HPDE6-E6E7 (cell line): ENCODE results near the gene XIRP2.
"Not testable (repeated sequence)": the region's sequence is repeated elsewhere in the genome, so short reads cannot be mapped to it uniquely, and the experiment has no call there.

ENCODE experiments used
- DNase-seq: peaks from one replicate; pipeline ENCODE4 v3.0.0; 2011; ENCODE audit warnings: missing footprints; ENCODE audit errors: extremely low spot score

Gene XIRP2

DNA sequence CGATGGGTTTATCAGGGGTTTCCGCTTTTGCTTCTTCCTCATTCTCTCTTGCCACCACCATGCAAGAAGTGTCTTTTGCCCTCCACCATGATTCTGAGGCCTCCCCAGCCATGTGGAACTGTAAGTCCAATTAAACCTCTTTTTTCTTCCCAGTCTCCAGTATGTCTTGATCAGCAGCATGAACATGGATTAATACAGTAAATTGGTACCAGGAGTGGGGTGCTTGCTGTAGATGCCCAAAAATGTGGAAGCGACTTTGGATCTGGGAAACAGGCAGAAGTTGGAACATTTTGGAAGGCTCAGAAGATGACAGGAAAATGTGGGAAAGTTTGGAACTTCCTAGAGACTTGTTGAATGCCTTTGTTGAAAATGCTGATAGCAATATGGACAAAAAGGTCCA lies 146.7 kb downstream of the XIRP2 start:
- DNase-seq: not testable (repeated sequence)

DNA sequence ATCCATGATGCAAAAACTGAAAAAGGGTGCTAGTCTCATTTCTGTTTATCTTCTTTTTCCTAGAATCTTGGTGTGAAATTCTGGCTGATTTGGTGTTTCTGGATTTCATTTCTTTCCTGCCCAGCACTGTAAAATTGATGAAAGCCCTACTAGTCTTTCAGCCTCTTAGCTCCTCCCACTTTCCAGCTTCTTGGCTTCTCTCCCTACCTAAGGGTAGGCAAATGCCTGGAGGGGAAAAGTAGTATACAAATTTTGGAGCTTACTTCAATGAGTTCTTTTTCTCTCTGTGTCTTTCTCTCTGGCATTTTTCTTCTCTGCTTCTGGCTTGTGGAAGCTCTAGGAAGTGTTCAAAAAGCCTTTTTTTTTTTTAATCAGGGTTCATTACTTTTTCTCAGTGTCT lies 160.5 kb downstream of the XIRP2 start:
- DNase-seq: no peak

DNA sequence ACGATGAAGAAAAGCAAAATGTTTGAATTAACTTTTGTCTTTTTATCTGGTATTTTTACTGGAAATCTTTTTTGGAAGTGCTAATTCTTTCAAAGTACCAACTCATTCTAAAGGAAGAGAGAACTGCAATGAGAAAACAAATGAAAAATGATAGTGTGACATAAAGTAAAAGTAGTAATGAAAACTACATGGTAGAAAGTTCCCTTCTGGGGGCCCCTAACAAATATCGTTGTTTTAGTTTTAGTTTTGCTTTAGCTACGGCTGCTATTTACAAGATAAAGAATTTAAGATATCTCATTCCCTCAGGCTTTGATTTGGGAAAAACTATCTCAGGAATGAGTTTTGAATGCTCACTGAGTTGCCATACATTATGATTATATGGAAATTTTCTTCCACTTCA lies 161.4 kb downstream of the XIRP2 start:
- DNase-seq: no peak

DNA sequence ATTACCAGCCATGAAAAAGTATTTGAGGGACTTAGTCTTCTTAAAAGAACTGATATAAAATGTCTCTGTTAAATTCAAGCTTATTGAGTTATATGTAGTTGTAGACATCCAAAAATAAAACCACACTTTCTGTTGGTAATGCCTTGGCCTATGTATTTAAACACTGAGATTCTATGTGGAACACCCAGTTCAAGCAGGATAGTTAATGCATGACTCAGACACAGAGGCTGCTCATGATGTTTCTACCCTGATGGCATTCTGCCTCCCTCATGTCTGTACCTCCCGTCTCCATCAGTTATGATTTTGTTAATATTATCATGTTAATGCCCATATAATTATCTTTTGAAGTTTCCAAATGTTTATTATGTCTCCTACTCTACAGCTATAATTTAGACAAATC lies 164.5 kb downstream of the XIRP2 start:
- DNase-seq: no peak

DNA sequence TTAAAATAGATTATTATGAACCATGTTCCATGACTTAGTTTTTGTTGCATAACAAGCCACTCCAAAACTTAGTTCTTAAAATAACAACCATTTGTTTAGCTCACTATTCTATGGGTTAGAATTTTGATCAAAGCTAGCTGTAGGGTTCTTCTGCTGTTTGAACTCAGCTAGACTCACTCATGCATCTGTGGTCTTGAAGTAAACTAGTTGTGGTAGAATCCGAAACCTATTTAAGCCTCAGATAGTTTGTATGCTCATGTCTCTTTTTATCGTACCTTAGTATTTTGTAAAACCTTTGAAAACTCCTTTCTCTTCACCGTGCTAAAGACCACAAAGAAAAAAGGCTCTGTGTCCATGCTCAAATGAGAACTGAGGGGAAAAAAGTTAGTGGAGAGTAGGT lies 166.6 kb downstream of the XIRP2 start:
- DNase-seq: no peak

DNA sequence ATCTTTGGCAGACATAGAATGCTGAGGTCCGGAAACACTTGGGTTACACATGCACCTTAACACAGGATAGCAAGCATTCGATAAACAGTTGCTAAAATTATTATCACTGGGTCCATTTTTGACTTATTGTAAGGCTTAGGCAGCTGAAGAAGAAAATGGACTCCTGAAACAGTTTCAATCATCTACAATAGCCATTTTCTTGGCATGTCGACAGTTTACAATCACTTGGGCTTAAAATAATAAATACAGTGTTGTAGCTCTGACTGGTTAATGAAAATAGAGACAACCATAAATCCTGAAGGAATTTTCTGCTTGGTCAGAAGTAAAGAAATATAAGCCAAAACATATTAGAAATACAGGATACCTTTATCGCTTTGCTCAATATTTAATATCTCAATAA lies 169.2 kb downstream of the XIRP2 start:
- DNase-seq: no peak

DNA sequence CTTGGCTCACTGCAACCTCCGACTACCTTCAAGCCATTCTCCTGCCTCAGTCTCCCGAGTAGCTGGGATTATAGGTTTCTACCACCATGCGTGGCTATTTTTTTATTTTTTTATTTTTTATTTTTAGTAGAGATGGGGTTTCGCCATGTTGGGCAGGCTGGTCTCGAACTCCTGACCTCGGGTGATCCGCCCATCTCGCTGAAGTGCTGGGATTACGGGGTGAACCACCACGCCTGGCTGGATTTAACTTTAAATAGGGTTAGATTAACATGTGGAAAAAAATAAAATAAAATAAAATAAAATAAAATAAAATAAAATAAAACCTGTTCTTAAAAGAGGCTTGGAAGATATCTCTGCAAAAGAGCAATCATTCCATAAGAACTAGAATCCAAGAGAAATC lies 170.9 kb downstream of the XIRP2 start:
- no peak for DNase-seq

DNA sequence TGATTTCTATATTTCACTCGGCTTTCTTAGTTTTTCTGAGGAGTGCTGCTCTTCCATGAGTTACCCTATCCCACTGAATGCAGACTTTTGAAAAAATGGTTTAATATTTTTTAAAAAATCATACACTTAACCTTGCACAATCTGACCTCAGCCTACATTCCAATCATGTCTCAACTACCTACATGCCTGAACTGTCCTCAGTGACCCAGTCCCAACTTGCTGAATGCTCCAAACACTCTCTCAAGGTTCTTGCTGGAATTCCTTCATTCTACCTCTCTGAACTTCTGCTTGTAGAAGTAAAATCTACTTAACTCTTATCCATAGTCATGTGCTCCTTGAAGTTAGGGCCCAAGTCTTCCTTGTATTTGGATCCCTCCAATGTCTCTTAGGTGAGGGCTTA lies 181.6 kb downstream of the XIRP2 start:
- DNase-seq: peak; percentile 17

DNA sequence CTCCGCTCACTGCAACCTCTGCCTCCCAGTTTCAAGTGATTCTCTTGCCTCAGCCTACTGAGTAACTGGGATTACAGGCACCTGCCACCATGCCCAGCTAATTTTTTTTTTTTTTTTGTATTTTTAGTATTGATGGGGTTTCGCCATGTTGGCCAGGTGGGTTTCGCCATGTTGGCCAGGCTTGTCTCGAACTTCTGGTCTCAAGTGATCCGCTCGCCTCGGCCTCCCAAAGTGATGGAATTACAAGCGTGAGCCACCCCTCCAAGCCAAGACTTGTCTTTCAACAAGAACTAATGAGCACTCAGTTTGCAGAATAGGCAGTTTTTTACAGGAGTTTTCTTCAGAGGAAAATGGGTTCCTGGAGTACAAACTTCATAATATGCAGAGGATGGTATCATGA lies 187.4 kb downstream of the XIRP2 start:
- not testable (repeated sequence) for DNase-seq

DNA sequence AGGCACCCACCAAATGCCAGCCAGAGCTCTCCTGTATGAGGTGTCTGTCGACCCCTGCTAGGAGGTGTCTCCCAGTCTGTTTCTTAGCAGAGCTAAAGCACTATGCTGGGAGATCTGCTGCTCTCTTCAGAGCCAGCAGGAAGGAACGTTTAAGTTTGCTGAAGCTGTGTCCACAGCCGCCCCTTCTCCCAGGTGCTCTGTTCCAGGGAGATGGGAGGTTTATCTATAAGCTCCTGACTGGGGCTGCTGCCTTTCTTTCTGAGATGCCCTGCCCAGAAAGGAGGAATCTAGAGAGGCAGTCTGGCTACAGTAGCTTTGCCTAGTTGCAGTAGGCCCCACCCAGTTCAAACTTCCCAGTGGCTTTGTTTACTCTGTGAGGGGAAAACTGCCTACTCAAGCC lies 210.7 kb downstream of the XIRP2 start:
- not testable (repeated sequence) for DNase-seq

DNA sequence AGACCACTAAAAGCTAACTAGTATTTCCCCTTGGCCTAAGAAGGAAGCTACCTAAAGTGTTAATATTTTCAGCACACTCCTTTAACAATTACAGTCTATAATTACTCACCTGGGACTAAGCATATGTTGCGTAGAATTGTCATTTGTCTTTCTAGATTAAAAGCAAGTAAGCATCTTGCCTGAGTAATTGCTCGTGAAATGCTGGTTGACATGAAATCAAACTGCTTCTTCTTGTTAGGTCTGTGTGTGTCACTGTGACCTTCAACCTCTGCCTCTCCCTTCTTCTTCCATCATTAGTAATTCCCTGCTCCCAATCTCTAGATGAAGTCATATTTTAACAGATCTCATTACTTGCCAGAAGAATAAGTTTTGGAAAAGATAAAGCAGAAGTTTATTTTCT lies 212.2 kb downstream of the XIRP2 start:
- DNase-seq: no peak

DNA sequence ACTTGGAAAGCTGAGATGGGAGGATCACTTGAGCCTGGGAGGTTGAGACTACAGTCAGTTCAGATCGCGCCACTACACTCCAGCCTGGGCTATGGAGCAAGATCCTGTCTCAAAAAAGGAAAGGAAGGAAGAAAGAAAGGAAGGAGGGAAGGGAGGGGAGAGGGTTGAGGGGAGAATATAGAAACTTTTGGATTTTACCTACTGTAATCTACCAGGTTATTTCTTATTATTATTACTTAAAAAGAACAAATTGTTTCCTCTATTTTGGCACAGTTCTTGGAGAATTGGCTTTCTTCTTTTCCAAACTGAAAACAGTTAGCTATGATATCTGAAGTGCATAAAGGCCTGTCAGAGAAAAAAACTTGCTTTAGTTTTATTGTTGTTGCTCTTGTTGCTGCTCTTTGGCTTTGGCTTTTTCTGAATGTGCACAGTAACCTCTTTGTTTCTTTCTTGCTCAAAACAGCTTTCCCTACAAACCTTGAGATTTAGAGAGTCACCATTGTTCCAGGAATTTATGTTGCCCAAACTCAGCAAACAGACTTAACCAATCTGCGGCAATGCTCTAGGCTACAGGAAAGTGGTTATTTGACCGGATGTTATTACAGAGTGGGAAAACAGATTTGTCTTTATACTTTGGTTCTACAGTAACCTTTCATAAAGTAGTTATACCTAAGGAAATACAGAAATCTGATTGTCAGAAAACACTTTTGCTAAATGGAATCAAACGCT lies 214.9 kb downstream of the XIRP2 start:
- no peak for DNase-seq

DNA sequence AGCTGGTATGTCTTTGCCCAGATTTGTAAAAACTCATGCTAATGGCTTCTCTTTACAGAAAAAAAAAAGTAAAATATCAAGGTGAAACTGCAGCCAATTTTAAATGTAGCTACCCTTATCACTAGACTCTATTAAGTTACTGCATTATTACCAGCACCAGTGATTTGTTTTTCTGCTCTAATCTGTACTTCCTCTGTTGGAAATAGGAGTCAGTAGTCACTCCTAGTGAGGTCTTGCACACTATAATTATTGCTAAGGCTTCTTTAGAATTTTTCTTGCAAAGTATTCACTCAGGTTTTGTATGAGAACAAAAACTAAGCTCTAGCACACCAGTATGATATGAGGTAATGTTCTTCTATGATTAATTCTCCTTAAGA lies 215.5 kb downstream of the XIRP2 start:
- no peak for DNase-seq

DNA sequence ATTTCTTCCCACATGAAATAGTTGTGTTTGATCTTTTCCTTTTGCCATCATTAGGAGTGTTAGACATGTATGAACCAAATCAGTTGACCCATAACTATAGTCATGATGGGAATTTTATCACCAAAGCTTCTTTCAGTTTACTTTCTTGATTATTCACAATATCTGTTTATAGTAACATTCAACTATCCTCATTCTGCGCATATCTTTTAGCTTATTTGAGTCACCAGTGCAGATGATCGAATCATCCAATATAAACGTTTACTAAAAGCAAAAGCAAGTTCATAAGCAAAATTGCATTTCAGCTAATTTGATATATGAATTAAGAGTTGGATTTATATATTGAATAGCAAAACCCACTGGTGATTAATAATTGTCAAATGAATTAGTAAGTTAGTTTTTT lies 216.4 kb downstream of the XIRP2 start:
- DNase-seq: no peak

DNA sequence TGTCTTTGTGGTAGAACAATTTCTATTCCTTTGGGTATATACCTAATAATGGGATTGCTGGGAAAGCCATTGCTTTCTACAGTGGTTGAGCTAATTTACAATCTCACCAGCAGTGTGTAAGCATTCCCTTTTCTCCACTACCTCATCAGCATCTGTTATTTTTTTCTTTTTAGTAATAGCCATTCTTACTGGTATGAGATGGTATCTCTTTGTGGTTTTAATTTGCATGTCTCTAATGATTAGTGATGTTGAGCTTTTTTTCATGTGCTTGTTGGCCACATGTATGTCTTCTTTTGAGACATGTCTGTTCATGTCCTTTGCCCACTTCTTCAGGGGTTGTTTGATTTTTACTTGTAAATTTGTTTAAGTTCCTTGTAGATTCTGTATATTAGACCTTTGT lies 221.4 kb downstream of the XIRP2 start:
- not testable (repeated sequence) for DNase-seq

DNA sequence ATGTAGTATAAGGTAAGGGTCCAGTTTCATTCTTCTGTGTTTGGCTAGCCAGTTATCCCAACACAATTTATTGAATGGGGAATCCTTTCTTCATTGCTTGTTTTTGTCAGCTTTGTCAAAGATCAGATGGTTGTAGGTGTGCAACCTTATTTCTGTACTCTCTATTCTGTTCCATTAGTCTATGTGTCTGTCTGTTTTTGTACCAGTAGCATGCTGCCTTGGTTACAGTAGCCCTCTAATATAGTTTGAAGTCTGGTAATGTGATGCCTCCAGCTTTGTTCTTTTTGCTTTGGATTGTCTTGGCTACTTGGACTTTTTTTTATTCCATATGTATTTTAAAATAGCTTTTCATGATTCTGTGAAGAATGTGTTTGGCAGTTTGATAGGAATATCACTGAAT lies 222.1 kb downstream of the XIRP2 start:
- DNase-seq: no peak

DNA sequence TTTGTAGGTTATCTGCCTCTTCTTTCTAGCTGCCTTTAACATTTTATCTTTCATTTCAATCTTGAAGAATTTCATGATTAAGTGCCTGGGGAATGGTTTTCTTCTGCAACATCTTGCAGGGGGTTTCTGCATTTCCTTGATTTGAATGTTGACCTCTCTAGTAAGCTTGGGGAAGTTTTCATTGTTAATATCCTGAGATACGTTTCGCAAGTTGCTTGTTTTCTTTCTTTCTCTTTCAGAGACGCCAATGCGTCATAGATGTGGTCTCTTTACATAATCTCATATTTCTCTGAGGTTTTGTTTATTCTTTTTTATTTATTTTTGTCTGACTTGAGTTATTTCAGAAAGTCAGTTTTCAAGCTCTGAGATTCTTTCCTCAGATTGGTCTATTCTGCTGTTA lies 225.7 kb downstream of the XIRP2 start:
- DNase-seq: no peak

DNA sequence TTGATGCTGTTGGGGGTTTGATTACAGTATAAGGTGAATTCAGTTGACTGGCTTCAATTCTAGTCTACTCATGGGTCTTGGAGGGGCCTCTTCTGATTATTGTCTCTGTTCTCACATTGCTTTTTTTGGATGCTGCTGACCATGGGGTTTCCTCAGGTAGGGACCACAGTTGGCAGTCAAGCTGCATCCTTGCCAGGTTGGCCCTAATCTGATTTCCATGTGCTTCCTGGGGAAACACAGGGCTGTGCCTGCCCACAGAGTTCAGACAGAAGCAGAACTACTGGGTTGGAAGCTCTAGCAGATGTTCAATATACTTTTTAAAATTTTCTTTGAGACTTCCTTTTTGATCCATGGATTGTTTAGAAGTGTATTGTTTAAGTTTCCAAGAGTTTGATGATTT lies 227.3 kb downstream of the XIRP2 start:
- DNase-seq: no peak

DNA sequence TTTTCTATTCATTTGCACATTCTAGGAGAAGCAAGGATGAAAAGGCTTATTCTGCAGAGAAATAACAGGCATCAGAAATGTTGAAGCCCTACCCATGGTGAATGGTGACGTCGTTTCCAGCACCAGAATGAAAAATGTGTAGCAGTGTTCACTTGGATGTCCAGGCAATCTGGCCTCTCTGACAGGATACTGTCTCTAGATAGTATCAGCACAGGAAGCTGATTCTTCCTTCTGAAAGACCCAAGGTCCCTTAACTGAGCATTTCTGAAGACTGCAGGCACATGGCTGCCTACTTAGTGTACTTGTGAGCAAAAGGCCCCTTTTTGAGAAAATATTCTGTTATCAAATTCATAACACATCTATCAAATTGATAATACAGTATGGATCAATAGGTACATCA lies 234.1 kb downstream of the XIRP2 start:
- DNase-seq: no peak

DNA sequence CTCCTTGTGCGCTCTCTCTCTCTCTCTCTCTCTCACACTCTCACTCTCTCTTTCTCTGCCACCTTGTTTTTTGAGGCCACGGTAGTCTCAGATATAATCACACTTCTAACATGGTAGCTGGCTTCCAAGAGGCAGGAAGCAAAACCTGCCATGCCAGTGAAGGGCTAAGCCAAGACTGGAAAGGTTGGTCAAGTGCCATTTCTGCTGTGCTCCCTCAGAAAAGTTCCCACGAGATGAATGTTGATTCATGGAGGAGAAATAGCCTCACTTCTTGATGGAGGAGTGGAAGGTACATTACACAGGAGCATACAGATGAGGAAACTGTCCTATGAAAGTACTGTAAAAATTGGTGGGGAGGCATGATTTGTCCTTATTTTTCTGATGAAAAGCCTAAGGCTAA lies 237.9 kb downstream of the XIRP2 start:
- no peak for DNase-seq

DNA sequence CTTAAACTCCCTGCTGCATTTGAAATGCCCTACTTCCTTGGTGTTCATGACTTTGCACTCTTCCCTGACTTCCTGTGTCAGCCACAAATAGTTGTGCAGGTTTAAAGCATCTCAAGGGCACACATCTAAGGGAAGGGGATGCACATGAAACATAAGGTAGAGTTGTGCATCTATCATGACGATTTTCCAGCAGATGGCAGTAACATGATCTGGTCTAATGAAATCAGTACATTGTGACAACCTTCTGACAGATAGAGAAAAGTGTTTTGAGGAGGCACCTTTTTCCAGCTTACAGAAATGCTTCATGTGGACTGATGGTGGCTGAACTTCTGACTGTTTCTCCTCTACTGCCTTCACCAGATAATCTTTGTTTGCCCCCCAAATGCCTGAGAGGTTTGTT lies 238.9 kb downstream of the XIRP2 start:
- peak; percentile 23 for DNase-seq

DNA sequence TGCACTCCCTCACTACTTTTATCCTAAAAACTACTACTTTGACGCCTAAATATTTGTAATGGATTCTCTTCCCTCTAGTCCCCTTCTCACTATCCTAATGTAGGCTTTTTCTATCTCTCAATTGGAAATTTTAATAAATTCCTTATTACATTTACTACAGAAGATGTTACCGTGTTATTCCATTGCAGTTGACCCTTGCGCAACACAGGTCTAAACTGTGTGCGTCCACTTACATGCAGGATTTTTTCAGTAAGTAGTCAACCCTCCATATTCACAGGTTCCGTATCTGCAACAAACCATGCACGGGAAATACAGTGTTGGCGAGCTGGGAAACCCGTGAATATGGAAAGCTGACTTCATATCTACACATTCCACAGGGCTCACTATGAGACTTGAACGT lies 239.8 kb downstream of the XIRP2 start:
- no peak for DNase-seq

DNA sequence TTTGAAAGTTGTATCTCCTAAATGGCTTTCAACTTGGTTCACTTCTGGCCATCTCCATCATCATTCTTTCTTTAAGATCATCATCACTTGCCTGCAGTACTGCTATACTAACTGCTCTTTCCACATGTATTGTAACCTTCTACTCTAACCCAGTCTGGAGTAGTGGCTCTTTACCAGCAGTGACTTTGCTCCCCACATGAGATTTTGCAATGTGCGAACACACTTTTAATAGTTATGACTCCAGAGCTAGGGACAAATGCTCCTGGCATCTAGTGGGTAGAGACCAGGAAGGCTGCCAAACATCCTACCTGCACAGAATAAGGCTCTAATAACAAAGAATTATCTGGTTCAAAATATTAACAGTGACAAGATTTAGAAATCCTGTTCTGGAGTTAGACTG lies 243.8 kb downstream of the XIRP2 start:
- DNase-seq: no peak

DNA sequence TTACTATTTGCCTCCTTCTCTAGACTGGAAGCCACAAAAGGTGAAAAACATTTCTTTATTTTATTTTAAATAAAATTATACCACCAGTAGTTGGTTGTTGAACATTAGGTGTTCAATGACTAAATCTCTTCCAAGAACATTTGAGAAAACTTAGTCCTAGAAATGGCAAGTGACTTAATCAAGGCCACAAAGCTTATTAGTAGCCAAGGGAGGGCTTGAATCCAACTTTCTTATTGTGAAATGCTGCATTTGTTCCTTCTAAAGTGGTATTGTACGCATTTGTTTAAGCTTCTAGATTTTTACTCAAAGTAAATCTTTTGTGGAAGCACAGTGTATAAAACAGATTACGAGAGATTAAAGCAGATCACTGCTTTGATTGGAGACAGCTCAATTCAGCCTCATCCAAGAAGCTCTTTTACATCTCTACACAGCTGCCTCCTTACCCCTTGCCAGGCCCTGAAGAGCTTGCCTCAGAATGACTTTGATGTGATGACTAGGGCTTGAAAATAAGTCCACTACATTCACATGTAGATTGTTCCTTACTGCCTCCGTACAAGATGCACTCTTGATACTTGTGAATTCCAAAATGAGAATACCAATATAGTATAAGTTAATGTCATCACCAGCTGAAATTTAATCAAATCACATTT lies 244.8 kb downstream of the XIRP2 start:
- DNase-seq: no peak
